ENCODE results near the gene FNDC8. TPM values are rescaled to one million over a fixed set of nuclear protein-coding genes. Genes with fewer than 3 reads are reported as not detected.
"Not testable (repeated sequence)": the region's sequence is repeated elsewhere in the genome, so short reads cannot be mapped to it uniquely, and the experiment has no call there.

The FNDC8 gene
- total RNA-seq, 4 donors from 2014 or later: not detected

DNA sequence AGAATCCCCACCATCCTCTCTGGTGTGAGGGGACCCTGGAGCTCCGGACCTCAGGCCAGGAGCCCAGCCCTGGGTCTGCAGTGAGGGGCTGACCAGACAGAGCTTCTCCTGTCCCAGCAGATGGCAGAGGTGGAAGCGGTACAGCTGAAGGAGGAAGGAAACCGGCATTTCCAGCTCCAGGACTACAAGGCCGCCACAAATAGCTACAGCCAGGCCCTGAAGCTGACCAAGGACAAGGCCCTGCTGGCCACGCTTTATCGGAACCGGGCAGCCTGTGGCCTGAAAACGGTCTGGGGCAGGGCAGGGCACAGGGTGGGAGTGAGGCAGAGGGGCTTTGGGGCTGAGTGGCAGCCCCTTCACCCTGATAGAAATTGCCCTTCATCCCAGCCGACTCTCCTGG lies 26.7 kb downstream of the FNDC8 start:
- intact Hi-C loops (cut with DNase I; ENCODE audit: low total_unique reads): no loop called here
- 75% methylated on average over 9 of the region's 9 CpGs for WGBS, 2 donors
- H3K4me3 ChIP-seq (ENCODE audit: low read depth, poor library complexity, severe bottlenecking): no peak overlapping the region
- TF ChIP-seq POLR2A (IDR thresholded peaks at IDR 0.05): no peak
- TF ChIP-seq, protein P1, sequence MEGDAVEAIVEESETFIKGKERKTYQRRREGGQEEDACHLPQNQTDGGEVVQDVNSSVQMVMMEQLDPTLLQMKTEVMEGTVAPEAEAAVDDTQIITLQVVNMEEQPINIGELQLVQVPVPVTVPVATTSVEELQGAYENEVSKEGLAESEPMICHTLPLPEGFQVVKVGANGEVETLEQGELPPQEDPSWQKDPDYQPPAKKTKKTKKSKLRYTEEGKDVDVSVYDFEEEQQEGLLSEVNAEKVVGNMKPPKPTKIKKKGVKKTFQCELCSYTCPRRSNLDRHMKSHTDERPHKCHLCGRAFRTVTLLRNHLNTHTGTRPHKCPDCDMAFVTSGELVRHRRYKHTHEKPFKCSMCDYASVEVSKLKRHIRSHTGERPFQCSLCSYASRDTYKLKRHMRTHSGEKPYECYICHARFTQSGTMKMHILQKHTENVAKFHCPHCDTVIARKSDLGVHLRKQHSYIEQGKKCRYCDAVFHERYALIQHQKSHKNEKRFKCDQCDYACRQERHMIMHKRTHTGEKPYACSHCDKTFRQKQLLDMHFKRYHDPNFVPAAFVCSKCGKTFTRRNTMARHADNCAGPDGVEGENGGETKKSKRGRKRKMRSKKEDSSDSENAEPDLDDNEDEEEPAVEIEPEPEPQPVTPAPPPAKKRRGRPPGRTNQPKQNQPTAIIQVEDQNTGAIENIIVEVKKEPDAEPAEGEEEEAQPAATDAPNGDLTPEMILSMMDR (IDR thresholded peaks at IDR 0.05): no peak
- DNase-seq (ENCODE audit: low spot score in 2 of 2): no peak

DNA sequence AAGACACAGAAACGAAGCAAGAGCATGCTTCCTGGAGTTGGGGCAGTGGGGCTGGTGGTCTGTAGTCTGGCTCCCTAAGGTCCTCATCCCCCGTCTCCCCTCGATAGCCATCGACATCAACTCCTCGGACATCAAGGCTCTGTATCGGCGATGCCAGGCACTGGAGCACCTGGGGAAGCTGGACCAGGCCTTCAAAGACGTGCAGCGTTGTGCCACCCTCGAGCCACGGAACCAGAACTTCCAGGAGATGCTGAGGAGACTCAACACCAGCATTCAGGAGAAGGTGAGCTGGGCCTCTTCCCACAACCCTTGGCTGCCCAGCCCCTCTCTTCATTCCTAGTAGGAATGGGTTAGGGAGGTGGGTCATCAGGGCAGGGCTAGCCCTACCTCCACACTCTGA lies 28.5 kb downstream of the FNDC8 start:
- TF ChIP-seq, protein P1 (IDR thresholded peaks at IDR 0.05): no peak
- no peak for TF ChIP-seq POLR2A (IDR thresholded peaks at IDR 0.05)
- WGBS, 2 donors: 95 to 96% methylated on average over 11 of the region's 11 CpGs
- no peak overlapping the region for H3K4me3 ChIP-seq (ENCODE audit: low read depth, poor library complexity, severe bottlenecking)
- intact Hi-C loops (cut with DNase I; ENCODE audit: low total_unique reads): no loop called here
- no peak for DNase-seq (ENCODE audit: low spot score in 2 of 2)

DNA sequence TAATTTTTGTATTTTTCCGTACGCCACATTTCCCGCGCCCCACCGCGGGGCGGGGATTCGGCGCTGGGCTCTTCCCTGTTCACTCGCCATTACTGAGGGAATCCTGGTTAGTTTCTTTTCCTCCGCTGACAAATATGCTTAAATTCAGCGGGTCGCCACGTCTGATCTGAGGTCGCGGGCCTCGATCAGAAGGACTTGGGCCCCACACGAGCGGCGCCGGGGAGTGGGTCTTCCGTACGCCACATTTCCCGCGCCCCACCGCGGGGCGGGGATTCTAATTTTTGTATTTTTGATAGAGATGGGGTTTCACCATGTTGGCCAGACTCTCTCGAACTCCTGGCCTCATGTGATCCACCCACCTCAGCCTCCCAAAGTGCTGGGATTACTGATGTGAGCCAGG lies 29.7 kb downstream of the FNDC8 start:
- H3K4me3 ChIP-seq (ENCODE audit: low read depth, poor library complexity, severe bottlenecking); DNase-seq (ENCODE audit: low spot score in 2 of 2); intact Hi-C loops (cut with DNase I; ENCODE audit: low total_unique reads): not testable (repeated sequence)
- WGBS, 2 donors: 93 to 94% methylated on average over 29 of the region's 29 CpGs

DNA sequence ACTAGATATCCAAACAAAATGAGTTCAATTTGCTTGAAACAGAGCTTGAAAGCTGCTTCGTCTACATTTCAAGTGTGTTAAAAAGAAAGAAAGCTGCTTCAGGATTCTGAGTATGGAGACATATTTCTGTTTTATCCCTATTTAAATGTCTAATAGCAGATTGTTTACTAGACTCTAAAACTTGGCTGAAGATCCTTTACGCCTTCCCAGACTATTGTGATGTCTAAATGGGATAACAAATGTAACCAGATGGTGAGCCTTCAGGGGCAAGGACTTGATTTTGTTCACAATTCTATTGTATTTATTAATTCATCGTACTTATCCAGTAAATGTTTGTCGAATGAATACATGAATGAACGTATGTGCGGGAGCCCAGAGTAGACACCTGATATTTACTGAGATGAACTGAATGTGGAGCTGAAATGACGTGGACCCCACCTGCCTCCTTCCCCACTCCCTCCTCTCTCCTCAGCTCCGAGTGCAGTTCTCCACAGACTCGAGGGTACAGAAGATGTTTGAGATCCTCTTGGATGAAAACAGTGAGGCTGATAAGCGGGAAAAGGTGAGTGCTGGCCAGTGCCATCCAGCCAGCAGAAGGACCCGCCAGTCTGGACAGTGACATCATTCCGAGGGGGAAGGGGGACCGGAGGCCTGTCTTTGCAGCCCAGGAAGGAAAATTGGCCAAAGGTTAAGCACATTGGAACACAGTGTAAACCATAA lies 31.2 kb downstream of the FNDC8 start:
- no peak for DNase-seq (ENCODE audit: low spot score in 2 of 2)
- intact Hi-C loops (cut with DNase I; ENCODE audit: low total_unique reads): no loop called here
- no peak for TF ChIP-seq POLR2A (IDR thresholded peaks at IDR 0.05)
- WGBS, 2 donors: 67 to 72% methylated on average over 13 of the region's 13 CpGs
- no peak overlapping the region for H3K4me3 ChIP-seq (ENCODE audit: low read depth, poor library complexity, severe bottlenecking)

- H3K4me3 ChIP-seq (ENCODE audit: low read depth, poor library complexity, severe bottlenecking): no peak overlapping the region
- WGBS, 2 donors: 86 to 87% methylated on average over 13 of the region's 13 CpGs
- intact Hi-C loops (cut with DNase I; ENCODE audit: low total_unique reads): no loop called here
- TF ChIP-seq, protein P1 (IDR thresholded peaks at IDR 0.05): no peak
- no peak for TF ChIP-seq POLR2A (IDR thresholded peaks at IDR 0.05)
- DNase-seq (ENCODE audit: low spot score in 2 of 2): no peak
Measured at GRCh38 chr17:35154196-35155165, 33.1 kb downstream of the FNDC8 start.

GRCh38 chr17:35155246-35155645 lies 33.8 kb downstream of the FNDC8 start:
- 94 to 96% methylated on average over 7 of the region's 7 CpGs for WGBS, 2 donors
- TF ChIP-seq POLR2A (IDR thresholded peaks at IDR 0.05): no peak
- TF ChIP-seq, protein P1 (IDR thresholded peaks at IDR 0.05): no peak
- intact Hi-C loops (cut with DNase I; ENCODE audit: low total_unique reads): no loop called here
- no peak overlapping the region for H3K4me3 ChIP-seq (ENCODE audit: low read depth, poor library complexity, severe bottlenecking)
- no peak for DNase-seq (ENCODE audit: low spot score in 2 of 2)
